GM19438 (cell line): ENCODE measurements around the gene OR51F1.
"Not testable (repeated sequence)": the region's sequence is repeated elsewhere in the genome, so short reads cannot be mapped to it uniquely, and the experiment has no call there.

ENCODE experiments used
- ATAC-seq: cut with Tn5 transposase; IDR thresholded peaks from one replicate; pipeline ENCODE4 v1.9.1; 2021; ENCODE audit warnings: low read depth; ENCODE audit not compliant: unreplicated experiment

OR51F1 gene

GRCh38 chr11:4769838-4770237, at the start of gene OR51F1:
Gene OR51F1 (minus strand): TSS chr11:4769938. CDS start chr11:4769938, 0 bp downstream.
- no peak for ATAC-seq

- ATAC-seq: no peak
Observed at GRCh38 chr11:4809246-4809645, 39.5 kb upstream of the OR51F1 start.

- no peak for ATAC-seq
Observed at GRCh38 chr11:4808476-4808875, 38.7 kb upstream of the OR51F1 start.

DNA sequence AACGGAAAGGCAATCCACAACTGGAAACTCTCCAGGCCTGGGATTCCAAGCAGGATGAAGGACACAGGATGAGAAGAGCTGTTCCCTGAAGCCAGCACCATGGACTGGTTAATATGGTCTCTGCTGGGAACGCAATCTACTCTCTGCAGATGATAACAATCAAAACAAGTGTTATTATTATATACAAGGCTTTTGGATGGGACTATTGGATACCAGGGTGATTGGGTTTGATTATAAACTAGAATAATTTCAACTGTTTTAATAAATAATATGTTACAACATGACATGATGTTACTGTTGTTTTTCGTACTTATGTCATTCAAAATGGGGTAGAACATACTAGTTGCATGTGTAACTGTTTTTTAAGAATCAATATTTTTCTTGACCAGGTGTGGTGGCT, 34.5 kb upstream of the OR51F1 start, which contains the start of gene OR52R1:
Gene OR52R1 (minus strand): TSS at position 101 of the 400 bp plus-strand sequence. CDS start 0 bp downstream, at position 101.
- ATAC-seq: no peak

- not testable (repeated sequence) for ATAC-seq
Observed at GRCh38 chr11:4801316-4801715, 31.6 kb upstream of the OR51F1 start.

DNA sequence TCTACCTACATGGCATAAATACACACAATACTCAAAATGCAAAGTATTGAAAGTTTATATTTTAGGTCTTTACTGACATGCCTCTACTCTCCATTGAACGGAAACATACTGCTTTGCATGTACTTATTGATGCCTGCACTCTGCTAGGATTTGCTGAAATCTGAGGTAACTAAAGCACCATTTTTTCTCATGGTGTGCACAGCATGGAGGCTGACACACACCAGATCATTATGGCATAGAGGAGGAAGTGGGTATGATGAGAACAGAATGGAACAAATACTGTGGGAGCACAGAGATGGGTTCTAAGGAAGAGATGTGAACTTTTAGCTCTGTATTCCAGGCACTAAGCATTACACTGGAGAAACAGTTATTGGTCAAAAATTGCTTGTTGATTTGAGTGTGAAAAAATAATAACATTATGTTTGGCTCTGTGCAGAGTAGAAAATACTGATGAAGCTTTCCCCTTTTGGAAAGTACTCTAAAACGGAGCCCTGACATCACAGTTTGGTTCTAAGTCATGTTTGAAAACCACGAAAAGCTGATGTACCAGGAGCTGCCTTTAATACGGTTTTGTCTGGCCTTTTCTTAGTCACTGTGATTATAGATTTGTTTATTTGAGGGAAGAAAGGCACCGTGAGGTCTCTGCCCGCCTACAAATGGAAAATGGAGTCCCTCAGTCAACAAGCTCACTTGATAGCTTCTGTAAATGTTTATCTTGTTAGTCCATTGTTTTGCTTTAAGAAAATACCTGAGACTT, 28.9 kb upstream of the OR51F1 start:
- no peak for ATAC-seq

DNA sequence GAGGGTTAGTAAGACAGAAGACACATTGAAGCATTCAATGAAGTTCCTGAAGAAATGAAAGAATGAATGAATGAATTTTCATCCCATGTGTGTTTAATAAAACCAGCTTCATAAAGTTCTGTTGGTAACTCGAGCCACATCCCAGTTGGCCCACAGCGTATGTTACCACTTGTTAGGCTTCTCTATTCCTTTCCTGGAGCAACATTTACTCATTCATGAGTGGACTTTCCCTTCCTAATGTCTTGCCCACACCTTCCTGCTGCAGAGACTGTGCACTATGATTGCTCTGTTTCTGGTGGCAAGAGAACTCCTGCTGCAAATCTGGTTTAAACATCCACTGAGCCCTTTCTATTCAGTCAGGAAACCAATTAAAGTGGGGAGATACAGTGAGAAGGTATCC, 27.5 kb upstream of the OR51F1 start:
- ATAC-seq: no peak

DNA sequence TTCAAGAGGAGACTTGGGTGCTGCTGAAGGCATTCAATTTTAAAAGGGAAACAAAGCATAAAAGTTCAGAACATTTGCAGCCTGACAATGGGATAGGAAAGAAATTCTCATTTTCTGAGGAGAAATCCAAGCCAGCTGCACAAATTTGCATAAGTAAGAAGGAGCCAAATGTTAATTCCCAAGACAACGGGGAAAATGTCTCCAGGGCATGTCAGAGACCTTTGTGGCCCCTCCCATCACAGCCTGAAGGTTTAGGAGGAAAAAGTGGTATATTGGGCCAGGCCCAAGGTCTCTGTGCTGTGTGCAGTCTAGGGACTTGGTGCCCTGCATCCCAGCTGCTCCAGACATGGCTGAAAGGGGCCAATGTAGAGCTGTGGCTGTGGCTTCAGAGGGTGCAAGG, 12.7 kb upstream of the OR51F1 start:
- no peak for ATAC-seq

DNA sequence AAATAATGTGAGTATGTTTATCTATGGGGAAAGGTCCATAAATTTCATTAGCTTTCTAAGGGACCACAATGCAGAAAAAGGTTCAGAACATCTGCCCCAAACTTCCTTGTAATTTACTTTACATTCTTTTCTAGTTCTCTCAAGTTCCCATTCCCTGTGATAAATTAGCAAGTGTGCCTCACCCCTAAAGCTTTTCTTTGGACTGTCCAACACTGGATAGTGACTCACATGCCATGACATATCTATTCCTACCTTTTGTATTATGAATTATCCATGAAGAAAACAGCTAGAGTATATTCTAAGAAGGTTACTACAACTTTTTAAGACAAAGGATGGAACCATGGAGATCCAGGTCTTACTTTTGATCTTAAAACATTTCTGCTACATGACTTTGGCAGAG, 1.6 kb downstream of the OR51F1 start:
- ATAC-seq: no peak

DNA sequence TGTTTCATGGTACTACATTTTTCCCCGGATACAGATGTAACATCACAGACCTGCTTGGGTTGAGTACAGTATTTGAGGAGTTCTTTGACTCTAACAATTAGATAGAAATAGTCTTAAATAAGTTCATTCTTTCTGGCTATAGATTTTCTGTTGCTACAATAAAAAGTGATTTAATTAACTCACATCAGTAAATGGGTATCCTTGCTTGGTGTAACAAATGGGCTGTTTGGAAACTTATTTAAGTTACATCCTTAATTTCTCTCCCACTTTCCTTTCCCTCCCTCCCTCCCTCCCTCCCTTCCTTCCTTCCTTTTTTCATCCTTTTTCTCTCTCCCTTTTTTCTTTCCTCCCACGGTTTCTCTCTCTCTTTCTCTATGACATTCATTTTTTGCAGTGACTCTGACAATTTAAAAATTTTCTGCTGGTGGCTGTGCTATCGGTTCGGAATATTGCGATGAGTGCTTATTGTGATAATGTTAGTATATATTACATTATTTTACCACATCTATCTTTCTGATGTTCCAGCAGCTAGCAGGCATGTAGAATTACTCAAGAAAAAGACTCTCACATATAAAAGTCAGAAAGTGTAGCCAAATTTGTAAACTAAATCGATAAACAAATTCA, 3.2 kb downstream of the OR51F1 start:
- ATAC-seq: no peak

- ATAC-seq: no peak
Observed at GRCh38 chr11:4763096-4763495, 6.6 kb downstream of the OR51F1 start.

DNA sequence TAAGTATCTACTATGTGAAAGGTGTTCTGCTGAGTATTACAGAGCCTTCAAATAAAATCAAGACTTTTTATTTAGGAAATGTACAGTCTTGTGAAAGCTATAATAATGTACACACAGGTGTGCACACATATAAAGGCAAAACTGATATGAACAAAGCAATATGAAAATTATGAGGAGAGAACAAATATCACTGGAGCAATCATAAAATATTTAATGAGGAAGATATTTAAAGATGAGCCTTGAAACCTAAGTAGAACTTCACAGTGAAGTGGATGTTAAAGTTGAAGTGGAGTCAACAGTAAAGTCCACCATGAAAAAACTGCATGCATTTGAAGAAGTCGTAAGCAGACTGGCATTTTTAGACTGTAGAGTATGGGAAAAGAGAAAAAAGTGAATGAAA, 18.5 kb downstream of the OR51F1 start:
- ATAC-seq: no peak

GRCh38 chr11:4748438-4748837, 21.3 kb downstream of the OR51F1 start:
- ATAC-seq: no peak

DNA sequence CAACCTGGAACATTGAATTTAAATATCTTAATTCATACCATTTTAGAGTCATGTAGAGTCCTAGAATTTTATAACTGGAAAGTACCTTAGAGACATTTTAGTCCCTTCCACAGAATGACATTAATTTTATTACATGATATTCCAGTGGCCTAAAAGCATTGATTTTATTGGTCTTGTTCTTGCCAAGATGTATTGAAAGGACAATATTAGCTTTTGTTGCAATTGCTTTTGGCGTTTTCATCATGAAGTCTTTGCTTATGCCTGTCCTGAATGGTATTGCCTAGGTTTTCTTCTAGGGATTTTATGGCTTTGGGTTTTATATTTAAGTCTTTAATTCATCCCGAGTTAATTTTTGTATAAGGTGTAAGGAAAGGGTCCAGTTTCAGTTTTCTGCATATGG, 29.0 kb downstream of the OR51F1 start:
- no peak for ATAC-seq

DNA sequence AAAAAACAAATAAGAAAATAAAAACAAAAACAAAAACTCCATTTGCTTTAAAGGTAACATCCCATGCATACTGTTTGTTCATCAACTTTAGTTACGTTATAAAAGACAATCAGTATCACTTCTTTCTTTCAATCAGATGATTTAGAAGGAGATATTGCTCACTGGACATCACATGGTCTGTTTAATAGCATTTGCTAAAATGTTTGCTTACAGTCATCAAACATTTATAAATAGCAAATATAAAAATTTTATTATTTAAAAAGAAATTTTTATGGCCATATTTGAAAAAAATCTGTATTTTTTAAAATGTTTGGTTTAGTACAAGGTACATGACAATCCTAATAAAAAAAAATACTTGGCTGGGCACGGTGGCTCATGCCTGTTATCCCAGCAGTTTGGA, 42.6 kb downstream of the OR51F1 start:
- ATAC-seq: no peak

DNA sequence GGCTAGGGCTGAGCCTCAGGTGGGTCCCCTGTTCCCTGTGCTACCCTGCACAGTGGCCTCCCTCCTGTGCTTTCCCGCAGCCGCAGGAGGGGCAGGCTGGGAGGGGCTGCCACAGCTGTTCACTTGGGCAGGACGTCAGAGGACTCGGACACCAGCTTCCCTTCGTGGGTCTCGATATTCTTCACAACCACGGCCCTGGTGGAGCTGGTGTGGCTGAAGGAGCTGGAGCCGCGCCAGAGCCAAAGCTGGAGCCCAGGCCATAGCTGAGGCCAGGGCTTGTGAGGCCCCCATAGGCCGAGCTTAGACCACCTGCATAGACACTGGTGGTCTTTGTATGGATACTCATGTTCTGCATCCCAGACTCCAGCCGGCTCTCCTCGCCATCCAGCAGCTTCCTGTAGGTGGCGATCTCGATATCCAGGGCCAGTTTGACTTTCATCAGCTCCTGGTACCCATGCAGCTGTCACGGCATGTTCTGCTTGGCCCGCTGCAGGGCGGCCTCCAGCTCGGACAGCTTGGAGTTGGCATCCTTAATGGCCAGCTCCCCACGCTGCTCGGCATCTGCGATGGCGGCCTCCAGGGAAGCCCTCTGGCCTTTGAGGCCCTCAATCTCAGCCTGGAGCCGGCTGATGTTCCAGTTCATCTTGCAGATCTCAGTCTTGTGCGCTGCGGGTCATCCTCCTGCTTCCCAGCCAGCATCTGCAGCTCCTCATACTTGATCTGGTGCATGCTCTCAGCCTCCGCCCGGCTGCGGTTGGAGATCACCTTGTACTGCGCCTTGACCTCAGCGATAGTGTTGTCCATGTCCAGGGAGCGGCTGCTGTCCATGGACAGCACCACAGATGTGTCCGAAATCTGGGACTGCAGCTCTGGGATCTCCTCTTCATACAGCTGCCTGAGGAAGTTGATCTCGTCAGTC, 46.9 kb downstream of the OR51F1 start:
- ATAC-seq: not testable (repeated sequence)
